GM18499 (cell line): Measurements from ENCODE around the gene AHNAK2.

Source experiments
- ATAC-seq: cut with Tn5 transposase; IDR thresholded peaks from one replicate; pipeline ENCODE4 v1.9.1; 2021; ENCODE audit warnings: moderate number of reproducible peaks; ENCODE audit not compliant: insufficient read depth, unreplicated experiment

Gene AHNAK2

GRCh38 chr14:104974665-104975390 is 3.3 kb downstream of the AHNAK2 start:
- no peak for ATAC-seq

GRCh38 chr14:104974146-104974541 is 4.0 kb downstream of the AHNAK2 start:
- no peak for ATAC-seq

GRCh38 chr14:104973385-104974145 is 4.6 kb downstream of the AHNAK2 start:
- no peak for ATAC-seq

- ATAC-seq, result no peak
These were observed 5.1 kb downstream of the AHNAK2 start for GRCh38 chr14:104973135-104973384.

- ATAC-seq, result no peak
These were observed 5.7 kb downstream of the AHNAK2 start for GRCh38 chr14:104972301-104973134.

- ATAC-seq, result no peak
These were observed 6.5 kb downstream of the AHNAK2 start for GRCh38 chr14:104971447-104972240.

- ATAC-seq, result no peak
These were observed 7.7 kb downstream of the AHNAK2 start for GRCh38 chr14:104970231-104971068.

- ATAC-seq, result no peak
These were observed 8.4 kb downstream of the AHNAK2 start for GRCh38 chr14:104969741-104970230.

- no peak for ATAC-seq
These were observed 9.4 kb downstream of the AHNAK2 start for GRCh38 chr14:104968541-104969401.

GRCh38 chr14:104968153-104968527 is 10.0 kb downstream of the AHNAK2 start:
- no peak for ATAC-seq

GRCh38 chr14:104967386-104968152 is 10.6 kb downstream of the AHNAK2 start:
- no peak for ATAC-seq

- no peak for ATAC-seq
These were observed 11.2 kb downstream of the AHNAK2 start for GRCh38 chr14:104966981-104967385.

GRCh38 chr14:104966261-104966865 is 11.8 kb downstream of the AHNAK2 start:
- ATAC-seq, result no peak

GRCh38 chr14:104965561-104966231 is 12.5 kb downstream of the AHNAK2 start:
- ATAC-seq, result no peak

- ATAC-seq, result no peak
These were observed 13.6 kb downstream of the AHNAK2 start for GRCh38 chr14:104964546-104964945.

GRCh38 chr14:104957146-104958113 is 20.7 kb downstream of the AHNAK2 start:
- ATAC-seq, result no peak
